ENCODE data around the gene LDB1.
A peak's percentile ranks its signal among the peaks of the same experiment; 100 is the strongest.

Gene LDB1

GRCh38 chr10:102112210-102112817 lies 7.9 kb downstream of the LDB1 start:
- DNase-seq (ENCODE audit: low read depth) = no peak

- DNase-seq (ENCODE audit: low read depth) = no peak
These were observed 8.9 kb downstream of the LDB1 start for GRCh38 chr10:102111276-102111675.

GRCh38 chr10:102109166-102110116 lies 10.7 kb downstream of the LDB1 start:
- no peak for DNase-seq (ENCODE audit: low read depth)

GRCh38 chr10:102106998-102107397 lies 13.2 kb downstream of the LDB1 start:
- no peak for DNase-seq (ENCODE audit: low read depth)

- no peak for DNase-seq (ENCODE audit: low read depth)
These were observed 17.7 kb downstream of the LDB1 start for GRCh38 chr10:102102421-102102820.

GRCh38 chr10:102101152-102101551 lies 19.0 kb downstream of the LDB1 start:
- no peak for DNase-seq (ENCODE audit: low read depth)

- DNase-seq (ENCODE audit: low read depth) = no peak
These were observed 23.7 kb downstream of the LDB1 start for GRCh38 chr10:102096449-102096848.

GRCh38 chr10:102090772-102091171 lies 29.4 kb downstream of the LDB1 start:
- no peak for DNase-seq (ENCODE audit: low read depth)

- no peak for DNase-seq (ENCODE audit: low read depth)
These were observed 34.0 kb downstream of the LDB1 start for GRCh38 chr10:102086196-102086595.

- no peak for DNase-seq (ENCODE audit: low read depth)
These were observed 34.8 kb downstream of the LDB1 start for GRCh38 chr10:102085336-102085735.

GRCh38 chr10:102083541-102083940 lies 36.6 kb downstream of the LDB1 start:
- no peak for DNase-seq (ENCODE audit: low read depth)

- peak; percentile 46 for DNase-seq (ENCODE audit: low read depth)
These were observed 47.3 kb downstream of the LDB1 start for GRCh38 chr10:102072673-102073527.

GRCh38 chr10:102069071-102069470 lies 51.1 kb downstream of the LDB1 start:
- no peak for DNase-seq (ENCODE audit: low read depth)

- no peak for DNase-seq (ENCODE audit: low read depth)
These were observed 52.0 kb downstream of the LDB1 start for GRCh38 chr10:102068216-102068615.

- no peak for DNase-seq (ENCODE audit: low read depth)
These were observed 52.9 kb downstream of the LDB1 start for GRCh38 chr10:102067091-102067916.

- DNase-seq (ENCODE audit: low read depth) = no peak
These were observed 53.6 kb downstream of the LDB1 start for GRCh38 chr10:102066399-102067088.

GRCh38 chr10:102065561-102066398 lies 54.4 kb downstream of the LDB1 start:
- DNase-seq (ENCODE audit: low read depth) = no peak

GRCh38 chr10:102064868-102065560 lies 55.2 kb downstream of the LDB1 start, which contains the start of gene HPS6:
TSS of gene HPS6 (plus strand) at chr10:102065349. CDS start at chr10:102065475, 126 bp downstream.
- peak; percentile 81 for DNase-seq (ENCODE audit: low read depth)

GRCh38 chr10:102064503-102064867 lies 55.7 kb downstream of the LDB1 start:
- no peak for DNase-seq (ENCODE audit: low read depth)

All from T-helper 22 cell (primary cell).